HCT116 (cell line): ENCODE measurements around the gene CASR.

Experiments
- JUND ChIP-seq: IDR thresholded peaks from 2 replicates; pipeline ENCODE4 v1.6.1; 2012
- POLR2A ChIP-seq: IDR thresholded peaks from 2 replicates; pipeline ENCODE4 v1.7.0; 2011; ENCODE audit warnings: borderline replicate concordance; ENCODE audit not compliant: insufficient read depth, insufficient read length; ENCODE audit errors: extremely low read depth
- ZFX ChIP-seq: fragments of 450-650 bp; IDR thresholded peaks from 2 replicates; pipeline ENCODE4 v1.6.1; 2017
- ZNF274 ChIP-seq: fragments of 200-500 bp; sonication (Bioruptor generic); IDR thresholded peaks from 2 replicates; pipeline ENCODE4 v1.6.1; 2014; ENCODE audit warnings: mild to moderate bottlenecking, low read depth, low read length, inconsistent platforms
- TF ChIP-seq, protein P1 (sequence below), 3 experiments: fragments of 200-600 bp in 1 of 3; sonication (generic) in 1 of 3; IDR thresholded peaks in 2 of 3; conservative IDR thresholded peaks in 1 of 3; 2 replicates each; pipeline ENCODE4 v1.5.1; 2012 to 2017; ENCODE audit warnings: low read depth in 2 of 3, low read length in 2 of 3, antibody characterized with exemption in 1 of 3, borderline replicate concordance in 1 of 3, control low read depth in 1 of 3, mild to moderate bottlenecking in 1 of 3, mixed read lengths in 1 of 3, mixed run types in 1 of 3, moderate library complexity in 1 of 3; ENCODE audit not compliant: insufficient read depth in 1 of 3
- TF ChIP-seq, protein P2 (sequence below): IDR thresholded peaks from 2 replicates; pipeline ENCODE4 v1.6.1; 2012; ENCODE audit warnings: low read depth

DNA sequence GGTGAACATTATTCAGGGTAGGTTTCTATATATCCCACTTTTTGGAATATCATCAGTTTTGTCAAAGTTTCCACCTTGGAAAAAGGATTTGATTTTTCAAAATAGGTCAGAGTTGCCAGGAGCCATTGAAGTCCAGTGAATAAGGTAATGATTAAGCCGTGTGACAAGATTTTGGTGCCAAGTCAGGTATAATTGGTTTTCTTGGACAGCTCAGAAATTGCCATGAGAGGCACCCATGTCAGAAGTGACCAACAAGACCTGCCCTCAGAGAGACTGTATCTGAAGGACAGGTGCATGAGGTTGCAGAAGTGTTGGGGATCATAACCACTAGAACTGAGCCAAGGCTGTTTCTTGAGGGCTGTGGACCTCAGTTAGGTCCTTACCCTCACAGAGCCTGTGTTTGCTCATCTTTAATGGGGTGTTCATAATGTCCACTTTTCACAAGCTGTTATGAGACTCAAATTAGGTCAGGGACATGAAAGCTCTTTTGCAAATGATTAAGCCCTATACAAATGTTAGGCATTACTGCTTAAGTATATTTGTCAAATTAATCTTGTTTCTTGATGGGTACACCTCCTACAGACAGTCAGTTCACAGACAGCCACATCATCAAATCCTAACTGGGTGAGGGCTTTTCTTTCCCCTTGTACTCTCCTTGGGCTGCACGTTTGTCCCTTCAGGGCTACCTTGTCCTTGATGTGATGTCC is 32.3 kb downstream of the CASR start:
- TF ChIP-seq, protein P1, sequence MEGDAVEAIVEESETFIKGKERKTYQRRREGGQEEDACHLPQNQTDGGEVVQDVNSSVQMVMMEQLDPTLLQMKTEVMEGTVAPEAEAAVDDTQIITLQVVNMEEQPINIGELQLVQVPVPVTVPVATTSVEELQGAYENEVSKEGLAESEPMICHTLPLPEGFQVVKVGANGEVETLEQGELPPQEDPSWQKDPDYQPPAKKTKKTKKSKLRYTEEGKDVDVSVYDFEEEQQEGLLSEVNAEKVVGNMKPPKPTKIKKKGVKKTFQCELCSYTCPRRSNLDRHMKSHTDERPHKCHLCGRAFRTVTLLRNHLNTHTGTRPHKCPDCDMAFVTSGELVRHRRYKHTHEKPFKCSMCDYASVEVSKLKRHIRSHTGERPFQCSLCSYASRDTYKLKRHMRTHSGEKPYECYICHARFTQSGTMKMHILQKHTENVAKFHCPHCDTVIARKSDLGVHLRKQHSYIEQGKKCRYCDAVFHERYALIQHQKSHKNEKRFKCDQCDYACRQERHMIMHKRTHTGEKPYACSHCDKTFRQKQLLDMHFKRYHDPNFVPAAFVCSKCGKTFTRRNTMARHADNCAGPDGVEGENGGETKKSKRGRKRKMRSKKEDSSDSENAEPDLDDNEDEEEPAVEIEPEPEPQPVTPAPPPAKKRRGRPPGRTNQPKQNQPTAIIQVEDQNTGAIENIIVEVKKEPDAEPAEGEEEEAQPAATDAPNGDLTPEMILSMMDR (IDR thresholded peaks at IDR 0.05 in 2 of 3, conservative IDR thresholded peaks at IDR 0.05 in 1 of 3; ENCODE audit: borderline replicate concordance in 1 of 3, insufficient read depth in 1 of 3, low read depth in 2 of 3, low read length in 2 of 3), result no peak
- TF ChIP-seq POLR2A (no peak), ZNF274 (no peak), ZFX (no peak), JUND (no peak)
- TF ChIP-seq, protein P2, sequence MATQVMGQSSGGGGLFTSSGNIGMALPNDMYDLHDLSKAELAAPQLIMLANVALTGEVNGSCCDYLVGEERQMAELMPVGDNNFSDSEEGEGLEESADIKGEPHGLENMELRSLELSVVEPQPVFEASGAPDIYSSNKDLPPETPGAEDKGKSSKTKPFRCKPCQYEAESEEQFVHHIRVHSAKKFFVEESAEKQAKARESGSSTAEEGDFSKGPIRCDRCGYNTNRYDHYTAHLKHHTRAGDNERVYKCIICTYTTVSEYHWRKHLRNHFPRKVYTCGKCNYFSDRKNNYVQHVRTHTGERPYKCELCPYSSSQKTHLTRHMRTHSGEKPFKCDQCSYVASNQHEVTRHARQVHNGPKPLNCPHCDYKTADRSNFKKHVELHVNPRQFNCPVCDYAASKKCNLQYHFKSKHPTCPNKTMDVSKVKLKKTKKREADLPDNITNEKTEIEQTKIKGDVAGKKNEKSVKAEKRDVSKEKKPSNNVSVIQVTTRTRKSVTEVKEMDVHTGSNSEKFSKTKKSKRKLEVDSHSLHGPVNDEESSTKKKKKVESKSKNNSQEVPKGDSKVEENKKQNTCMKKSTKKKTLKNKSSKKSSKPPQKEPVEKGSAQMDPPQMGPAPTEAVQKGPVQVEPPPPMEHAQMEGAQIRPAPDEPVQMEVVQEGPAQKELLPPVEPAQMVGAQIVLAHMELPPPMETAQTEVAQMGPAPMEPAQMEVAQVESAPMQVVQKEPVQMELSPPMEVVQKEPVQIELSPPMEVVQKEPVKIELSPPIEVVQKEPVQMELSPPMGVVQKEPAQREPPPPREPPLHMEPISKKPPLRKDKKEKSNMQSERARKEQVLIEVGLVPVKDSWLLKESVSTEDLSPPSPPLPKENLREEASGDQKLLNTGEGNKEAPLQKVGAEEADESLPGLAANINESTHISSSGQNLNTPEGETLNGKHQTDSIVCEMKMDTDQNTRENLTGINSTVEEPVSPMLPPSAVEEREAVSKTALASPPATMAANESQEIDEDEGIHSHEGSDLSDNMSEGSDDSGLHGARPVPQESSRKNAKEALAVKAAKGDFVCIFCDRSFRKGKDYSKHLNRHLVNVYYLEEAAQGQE, result no peak
